Loucy (cell line): ENCODE data around the gene MED13L.

Source experiments
- H2AFZ ChIP-seq: fragments of 200-600 bp; sonication (generic); 2 replicates; pipeline ENCODE4 v1.6.0; 2016; ENCODE audit warnings: antibody characterized with exemption, mild to moderate bottlenecking, low read length, moderate library complexity
- H3F3A ChIP-seq: fragments of 200-600 bp; 2 replicates; pipeline ENCODE4 v1.6.0; 2016; ENCODE audit warnings: antibody characterized with exemption, low read depth, mild to moderate bottlenecking
- H3K27me3 ChIP-seq: fragments of 200-600 bp; sonication (generic); 2 replicates; pipeline ENCODE4 v1.6.1; 2014; ENCODE audit warnings: low read length, mild to moderate bottlenecking; ENCODE audit not compliant: insufficient read depth, poor library complexity, severe bottlenecking
- H3K36me3 ChIP-seq: fragments of 200-600 bp; sonication (generic); 2 replicates; pipeline ENCODE4 v1.6.1; 2016; ENCODE audit warnings: low read length; ENCODE audit not compliant: insufficient read depth
- H3K4me1 ChIP-seq: fragments of 200-600 bp; sonication (generic); 2 replicates; pipeline ENCODE4 v1.5.1; 2014; ENCODE audit warnings: low read length, mild to moderate bottlenecking; ENCODE audit not compliant: insufficient read depth, poor library complexity, severe bottlenecking
- H3K4me2 ChIP-seq: fragments of 200-600 bp; sonication (generic); 2 replicates; pipeline ENCODE4 v1.6.0; 2014; ENCODE audit warnings: antibody characterized with exemption, low read length, low read depth, mild to moderate bottlenecking; ENCODE audit not compliant: poor library complexity, severe bottlenecking
- H3K4me3 ChIP-seq: fragments of 200-600 bp; sonication (generic); 2 replicates; pipeline ENCODE4 v1.5.1; 2014; ENCODE audit warnings: low read length, mild to moderate bottlenecking, mixed read lengths; ENCODE audit not compliant: poor library complexity, severe bottlenecking
- H3K79me2 ChIP-seq: fragments of 200-600 bp; sonication (generic); 2 replicates; pipeline ENCODE4 v1.6.1; 2014; ENCODE audit warnings: low read length; ENCODE audit not compliant: insufficient read depth
- H3K9ac ChIP-seq: fragments of 200-600 bp; sonication (generic); 2 replicates; pipeline ENCODE4 v1.6.0; 2014; ENCODE audit warnings: mild to moderate bottlenecking, low read depth, low read length, moderate library complexity; ENCODE audit not compliant: poor library complexity, severe bottlenecking
- H3K9me2 ChIP-seq: fragments of 200-600 bp; sonication (generic); replicated peaks from 2 replicates; pipeline ENCODE4 v1.6.1; 2016; ENCODE audit warnings: low read depth, low read length, mixed read lengths
- H3K9me3 ChIP-seq: fragments of 200-600 bp; sonication (generic); 2 replicates; pipeline ENCODE4 v1.6.1; 2014; ENCODE audit warnings: mild to moderate bottlenecking, antibody characterized with exemption, low read length, low read depth; ENCODE audit not compliant: insufficient read depth
- H4K20me1 ChIP-seq: fragments of 200-600 bp; sonication (generic); 2 replicates; pipeline ENCODE4 v1.6.0; 2014; ENCODE audit warnings: antibody characterized with exemption, low read length, mild to moderate bottlenecking; ENCODE audit not compliant: insufficient read depth, poor library complexity, severe bottlenecking
- CTCF ChIP-seq: fragments of 200-600 bp; sonication (generic); conservative IDR thresholded peaks from 2 replicates; pipeline ENCODE4 v1.5.1; 2014; ENCODE audit warnings: mild to moderate bottlenecking, antibody characterized with exemption, low read length
- EZH2phosphoT487 ChIP-seq: fragments of 200-600 bp; IDR thresholded peaks from 2 replicates; pipeline ENCODE4 v1.6.1; 2018; ENCODE audit warnings: antibody characterized with exemption, mild to moderate bottlenecking, moderate library complexity, borderline replicate concordance

Gene MED13L

DNA sequence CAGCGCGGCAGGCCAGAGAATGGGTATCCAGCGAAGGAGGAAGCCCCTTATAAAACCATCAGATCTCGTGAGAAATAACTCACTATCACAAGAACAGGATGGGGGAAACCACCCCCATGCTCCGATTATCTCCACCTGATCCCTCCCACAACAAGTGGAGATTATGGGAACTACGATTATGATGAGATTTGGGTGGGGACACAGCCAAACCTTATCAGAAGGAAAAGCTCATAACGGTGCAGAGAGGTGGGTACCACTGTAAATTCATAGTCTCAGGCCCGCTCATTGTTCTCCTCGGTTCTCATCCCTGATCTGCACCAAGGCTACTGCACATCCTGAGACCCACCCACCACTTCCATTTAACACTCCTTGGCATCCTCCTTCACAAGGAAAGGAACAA, 326.5 kb downstream of the MED13L start:
- Histone ChIP-seq H4K20me1 (no peaks in the 10 kb centered on the region), H3K9me2 (no peaks in the 10 kb centered on the region), H3K4me2 (no peak overlapping the region), H3K27me3 (no peaks in the 10 kb centered on the region), H3K9ac (no peak overlapping the region), H3K36me3 (no peaks in the 10 kb centered on the region), H2AFZ (no peak overlapping the region), H3K79me2 (no peaks in the 10 kb centered on the region), H3K9me3 (no peaks in the 10 kb centered on the region), H3F3A (no peaks in the 10 kb centered on the region), H3K4me1 (no peaks in the 10 kb centered on the region), H3K4me3 (no peak overlapping the region)
- TF ChIP-seq CTCF = no peak
- no peak for TF ChIP-seq EZH2phosphoT487

DNA sequence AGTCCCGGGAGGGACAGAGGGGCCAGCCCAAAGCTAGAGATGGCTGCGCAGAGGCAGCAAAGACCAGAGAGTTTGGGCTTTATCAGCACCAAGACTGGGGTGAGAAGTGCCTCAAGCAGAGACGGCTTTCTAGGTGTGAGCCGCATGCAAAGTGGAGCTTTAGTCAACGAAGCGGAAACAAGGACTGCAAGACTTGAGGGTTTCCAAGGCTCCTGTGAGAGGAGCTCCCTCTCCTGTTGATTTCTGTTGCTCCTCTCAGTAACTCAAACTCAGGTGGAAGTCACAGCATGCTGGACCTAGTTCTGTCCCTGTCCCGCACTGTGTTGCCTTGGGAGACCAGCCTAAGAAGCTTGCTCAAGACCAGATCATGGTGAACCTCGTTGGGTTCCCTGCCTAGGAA, 327.8 kb downstream of the MED13L start:
- H4K20me1 ChIP-seq = no peaks in the 10 kb centered on the region
- H3K9ac ChIP-seq = no peak overlapping the region
- TF ChIP-seq EZH2phosphoT487 (no peak), CTCF (no peak)
- no peak overlapping the region for H3K4me3 ChIP-seq
- H3K36me3 ChIP-seq = no peaks in the 10 kb centered on the region
- H3K4me1 ChIP-seq = no peaks in the 10 kb centered on the region
- no peaks in the 10 kb centered on the region for H3K9me2 ChIP-seq
- H3K9me3 ChIP-seq = no peaks in the 10 kb centered on the region
- H3K4me2 ChIP-seq = no peak overlapping the region
- no peak overlapping the region for H2AFZ ChIP-seq
- no peaks in the 10 kb centered on the region for H3F3A ChIP-seq
- H3K79me2 ChIP-seq = no peaks in the 10 kb centered on the region
- H3K27me3 ChIP-seq = no peaks in the 10 kb centered on the region

DNA sequence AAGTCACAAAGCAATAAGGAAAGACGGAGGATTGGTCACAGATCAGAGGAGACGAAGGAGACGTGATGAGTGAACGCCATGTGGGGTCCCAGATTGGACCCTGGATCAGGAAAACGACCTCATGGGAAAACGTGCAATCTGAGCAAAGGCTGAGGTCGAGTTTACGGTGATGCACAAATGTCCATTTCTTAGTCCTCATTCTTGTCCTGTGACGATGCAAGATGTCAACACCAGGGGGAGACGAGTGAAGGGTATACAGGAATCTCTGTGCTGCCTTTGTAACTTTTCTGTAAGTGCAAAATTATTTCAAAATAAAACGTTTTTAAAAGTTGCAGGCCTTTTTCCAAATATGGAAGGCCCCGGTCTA, 329.8 kb downstream of the MED13L start:
- Histone ChIP-seq H3K9ac (no peak overlapping the region), H3K9me3 (no peaks in the 10 kb centered on the region), H3K79me2 (no peaks in the 10 kb centered on the region), H3K36me3 (no peaks in the 10 kb centered on the region), H3K9me2 (no peaks in the 10 kb centered on the region), H3K4me3 (no peak overlapping the region), H3K4me1 (no peaks in the 10 kb centered on the region), H3F3A (no peaks in the 10 kb centered on the region), H2AFZ (no peak overlapping the region), H3K27me3 (no peaks in the 10 kb centered on the region), H3K4me2 (no peak overlapping the region), H4K20me1 (no peaks in the 10 kb centered on the region)
- TF ChIP-seq CTCF = no peak; the same call in 1 of the 2 replicates
- TF ChIP-seq EZH2phosphoT487 = no peak
